ENCODE results near the gene SUMF1.

Gene SUMF1

GRCh38 chr3:4411236-4411635, 55.8 kb downstream of the SUMF1 start:
- DNase-seq = no peak

- no peak for DNase-seq
Observed at GRCh38 chr3:4410606-4411005, 56.5 kb downstream of the SUMF1 start.

GRCh38 chr3:4409971-4410573, 57.0 kb downstream of the SUMF1 start:
- no peak for DNase-seq

- DNase-seq = no peak
Observed at GRCh38 chr3:4409415-4409814, 57.7 kb downstream of the SUMF1 start.

GRCh38 chr3:4408958-4409357, 58.1 kb downstream of the SUMF1 start:
- DNase-seq = no peak

GRCh38 chr3:4407941-4408340, 59.1 kb downstream of the SUMF1 start:
- no peak for DNase-seq

GRCh38 chr3:4406746-4407568, 60.1 kb downstream of the SUMF1 start:
- no peak for DNase-seq

GRCh38 chr3:4404881-4405280, 62.2 kb downstream of the SUMF1 start:
- DNase-seq = no peak

GRCh38 chr3:4401441-4401840, 65.6 kb downstream of the SUMF1 start:
- DNase-seq = no peak

GRCh38 chr3:4399476-4399875, 67.6 kb downstream of the SUMF1 start:
- no peak for DNase-seq

- no peak for DNase-seq
Observed at GRCh38 chr3:4398941-4399245, 68.2 kb downstream of the SUMF1 start.

GRCh38 chr3:4398120-4398940, 68.7 kb downstream of the SUMF1 start:
- no peak for DNase-seq

- DNase-seq = no peak
Observed at GRCh38 chr3:4397466-4397865, 69.6 kb downstream of the SUMF1 start.

GRCh38 chr3:4396542-4396941, 70.5 kb downstream of the SUMF1 start:
- no peak for DNase-seq

GRCh38 chr3:4396006-4396405, 71.1 kb downstream of the SUMF1 start:
- no peak for DNase-seq

GRCh38 chr3:4395448-4395847, 71.6 kb downstream of the SUMF1 start:
- no peak for DNase-seq

- DNase-seq = no peak
Observed at GRCh38 chr3:4394567-4394966, 72.5 kb downstream of the SUMF1 start.

GRCh38 chr3:4394048-4394447, 73.0 kb downstream of the SUMF1 start:
- no peak for DNase-seq

- no peak for DNase-seq
Observed at GRCh38 chr3:4392992-4393391, 74.1 kb downstream of the SUMF1 start.

GRCh38 chr3:4387210-4388204, 79.6 kb downstream of the SUMF1 start:
- DNase-seq = no peak

GRCh38 chr3:4385201-4385600, 81.9 kb downstream of the SUMF1 start:
- DNase-seq = no peak

GRCh38 chr3:4380013-4380412, 87.1 kb downstream of the SUMF1 start:
- DNase-seq = no peak

- DNase-seq = no peak
Observed at GRCh38 chr3:4376499-4376898, 90.6 kb downstream of the SUMF1 start.
